K562 (cell line): ENCODE results near the gene FRAT2. TPM values are rescaled to one million over a fixed set of nuclear protein-coding genes. Genes with fewer than 3 reads are reported as not detected.
A peak's percentile ranks its signal among the peaks of the same experiment; 100 is the strongest.

ENCODE experiments used
- ATAC-seq: fragments of 200-7000 bp; cut with Tn5 transposase; 3 replicates; pipeline ENCODE4 v1.9.1; 2020; ENCODE audit warnings: moderate library complexity
- BruUV-seq: library from RNA; stranded (reverse); fragments of 400-500 nt; replicated peaks from 2 replicates; lab custom pipeline; 2021; lab: Mats Ljungman, UMichigan
- CTCF ChIA-PET: fragments of 300-600 bp; formaldehyde crosslinking; extraction: SDS; loops from one replicate; lab custom pipeline; 2021; ENCODE audit warnings: low intra/inter-chr PET ratio; lab: Yijun Ruan, JAX
- POLR2A ChIA-PET: fragments of 300-600, 350-650 bp; sonication (Branson Sonifier 250); formaldehyde crosslinking; extraction: SDS; loops from one replicate; lab custom pipeline; 2021; ENCODE audit warnings: antibody characterized with exemption, inconsistent platforms; lab: Yijun Ruan, JAX
- DNase-seq, 4 experiments: peaks; one replicate each; pipeline versions ENCODE4 v3.0.0 to v3.0.0-alpha.2; 2011 to 2018; ENCODE audit warnings: low spot score in 3 of 4, mixed read lengths in 3 of 4; ENCODE audit errors: extremely low read depth in 1 of 4
- FAIRE-seq: peaks from 2 replicates; lab custom pipeline; 2011; peaks lifted over from hg19 to GRCh38; lab: Jason Lieb, UNC
- H2AFZ ChIP-seq: 2 replicates; pipeline ENCODE4 v1.6.0; 2011; ENCODE audit warnings: low read depth, low read length, control low read depth, inconsistent platforms
- H3K27ac ChIP-seq: fragments of 200-600 bp; 3 replicates; pipeline ENCODE4 v1.8.0; 2011; ENCODE audit warnings: low read depth, mild to moderate bottlenecking, control low read depth, inconsistent platforms, low read length, moderate library complexity, mixed read lengths; ENCODE audit errors: extremely low read depth
- H3K27me3 ChIP-seq, 2 experiments: fragments of 300-600 bp in 1 of 2; 2 replicates in 1 of 2; 3 replicates in 1 of 2; pipeline versions ENCODE4 v1.6.0 to v1.8.0; 2011; ENCODE audit warnings: inconsistent platforms in 2 of 2, low read length in 2 of 2, mild to moderate bottlenecking in 1 of 2, mixed read lengths in 1 of 2, moderate library complexity in 1 of 2; ENCODE audit not compliant: control insufficient read depth in 2 of 2, insufficient read depth in 2 of 2
- H3K36me3 ChIP-seq: fragments of 300-600 bp; 3 replicates; pipeline ENCODE4 v1.8.0; 2011; ENCODE audit warnings: mild to moderate bottlenecking, low read length, inconsistent platforms; ENCODE audit not compliant: control insufficient read depth, insufficient read depth
- H3K4me1 ChIP-seq, 2 experiments: fragments of 200-600 bp in 1 of 2; replicated peaks in 1 of 2; 2 replicates in 1 of 2; 3 replicates in 1 of 2; pipeline versions ENCODE4 v1.5.1 to v1.8.0; 2011; ENCODE audit warnings: inconsistent platforms in 2 of 2, low read length in 2 of 2, mild to moderate bottlenecking in 1 of 2, mixed read lengths in 1 of 2, moderate library complexity in 1 of 2; ENCODE audit not compliant: control insufficient read depth in 2 of 2, insufficient read depth in 2 of 2
- H3K4me2 ChIP-seq: 2 replicates; pipeline ENCODE4 v1.6.1; 2011; ENCODE audit warnings: low read length, control low read depth, inconsistent platforms, mixed read lengths; ENCODE audit not compliant: insufficient read depth
- H3K4me3 ChIP-seq: fragments of 200-600 bp; sonication (generic), shearing (Covaris generic); 2 replicates; pipeline ENCODE4 v1.5.1; 2016; ENCODE audit warnings: control low read depth, inconsistent platforms
- H3K79me2 ChIP-seq: fragments of 200-600 bp; 3 replicates; pipeline ENCODE4 v1.8.0; 2011; ENCODE audit warnings: low read length, inconsistent platforms; ENCODE audit not compliant: control insufficient read depth, insufficient read depth
- H3K9ac ChIP-seq, 2 experiments: 2 replicates each; pipeline versions ENCODE4 v1.6.0 to v1.6.1; 2011; ENCODE audit warnings: low read depth in 2 of 2, low read length in 2 of 2, control low read depth in 1 of 2, inconsistent platforms in 1 of 2, mild to moderate bottlenecking in 1 of 2, mixed read lengths in 1 of 2; ENCODE audit not compliant: insufficient read depth in 1 of 2
- H3K9me1 ChIP-seq: one replicate; pipeline ENCODE4 v1.6.0; 2011; ENCODE audit warnings: inconsistent platforms, mild to moderate bottlenecking, low read length, moderate library complexity; ENCODE audit not compliant: control insufficient read depth, insufficient read depth
- H3K9me3 ChIP-seq: replicated peaks from 2 replicates; pipeline ENCODE4 v1.5.1; 2011; ENCODE audit warnings: low read depth, low read length, inconsistent platforms; ENCODE audit not compliant: control insufficient read depth, insufficient read depth
- H4K20me1 ChIP-seq: replicated peaks from 2 replicates; pipeline ENCODE4 v1.6.1; 2011; ENCODE audit warnings: low read length, inconsistent platforms, mixed read lengths; ENCODE audit not compliant: control insufficient read depth, insufficient read depth
- AFF1 ChIP-seq, 2 experiments: fragments of 450-650 bp; IDR thresholded peaks; 2 replicates each; pipeline ENCODE4 v1.6.1; 2018; ENCODE audit warnings: mild to moderate bottlenecking in 2 of 2, low read depth in 1 of 2; ENCODE audit not compliant: partially characterized antibody in 2 of 2
- ATF3 ChIP-seq, 2 experiments: fragments of 450-650 bp in 1 of 2; sonication (generic) in 1 of 2; formaldehyde crosslinking in 1 of 2; IDR thresholded peaks in 1 of 2; conservative IDR thresholded peaks in 1 of 2; 2 replicates each; pipeline versions ENCODE4 v1.6.1 to v1.8.1; 2016 to 2023; ENCODE audit warnings: mild to moderate bottlenecking in 2 of 2, moderate library complexity in 2 of 2, inconsistent platforms in 1 of 2, missing genetic modification reagents in 1 of 2
- C11orf30 ChIP-seq: fragments of 450-650 bp; IDR thresholded peaks from 2 replicates; pipeline ENCODE4 v1.6.1; 2016; ENCODE audit warnings: low read depth, mild to moderate bottlenecking
- FOXA3 ChIP-seq, 2 experiments: fragments of 450-650 bp in 1 of 2; sonication (generic) in 1 of 2; formaldehyde crosslinking; IDR thresholded peaks in 1 of 2; conservative IDR thresholded peaks in 1 of 2; 2 replicates each; pipeline versions ENCODE4 v1.4.0 to v1.8.0; 2020 to 2022; ENCODE audit warnings: mild to moderate bottlenecking in 2 of 2, missing genetic modification reagents in 1 of 2
- KAT2B ChIP-seq: IDR thresholded peaks from one replicate; pipeline ENCODE4 v1.6.1; 2012; ENCODE audit warnings: low read depth, mild to moderate bottlenecking, control low read depth, inconsistent platforms, low read length, moderate library complexity
- KDM1A ChIP-seq, 2 experiments: fragments of 450-650 bp; IDR thresholded peaks; 2 replicates each; pipeline ENCODE4 v1.6.1; 2016; ENCODE audit warnings: mild to moderate bottlenecking in 2 of 2
- MAFF ChIP-seq: IDR thresholded peaks from 2 replicates; pipeline ENCODE4 v1.6.1; 2012; ENCODE audit warnings: low read length, improper control_type of control experiment
- MAFG ChIP-seq: fragments of 450-650 bp; conservative IDR thresholded peaks from 2 replicates; pipeline ENCODE4 v1.6.1; 2016; ENCODE audit warnings: missing genetic modification characterization, missing compliant biosample characterization
- MEIS2 ChIP-seq: fragments of 450-650 bp; IDR thresholded peaks from 2 replicates; pipeline ENCODE4 v1.6.1; 2014; ENCODE audit warnings: mild to moderate bottlenecking; ENCODE audit not compliant: partially characterized antibody
- NFE2 ChIP-seq: IDR thresholded peaks from 2 replicates; pipeline ENCODE4 v1.6.1; 2014; ENCODE audit warnings: antibody characterized with exemption, low read depth
- NFE2L1 ChIP-seq: fragments of 450-650 bp; IDR thresholded peaks from 2 replicates; pipeline ENCODE4 v1.6.1; 2016; ENCODE audit warnings: missing genetic modification characterization, low read depth, mild to moderate bottlenecking, missing compliant biosample characterization, moderate library complexity, borderline replicate concordance
- NR2C2 ChIP-seq, 2 experiments: fragments of 200-800 bp in 1 of 2; sonication (Bioruptor generic) in 1 of 2; sonication (generic) in 1 of 2; formaldehyde crosslinking in 1 of 2; IDR thresholded peaks; 2 replicates each; pipeline versions ENCODE4 v1.6.1 to v1.8.0; 2016 to 2022; ENCODE audit warnings: mild to moderate bottlenecking in 1 of 2, missing compliant biosample characterization in 1 of 2, missing genetic modification characterization in 1 of 2, missing genetic modification reagents in 1 of 2
- SIX5 ChIP-seq, 2 experiments: IDR thresholded peaks; 2 replicates each; pipeline ENCODE4 v1.6.1; 2011; ENCODE audit warnings: low read length in 2 of 2, borderline replicate concordance in 1 of 2, low read depth in 1 of 2, mild to moderate bottlenecking in 1 of 2, moderate library complexity in 1 of 2; ENCODE audit not compliant: insufficient read depth in 1 of 2
- ZNF143 ChIP-seq: sonication (generic); formaldehyde crosslinking; IDR thresholded peaks from 2 replicates; pipeline ENCODE4 v1.9.0; 2022; ENCODE audit warnings: mild to moderate bottlenecking, missing genetic modification reagents
- ZNF316 ChIP-seq: fragments of 450-650 bp; IDR thresholded peaks from 2 replicates; pipeline ENCODE4 v1.6.1; 2016
- WGBS: fragments of 100-300 bp; shearing (Covaris generic); methylation state at CpG from one replicate; pipeline ENCODE4 v1.1.6; 2016; ENCODE audit warnings: low coverage, mixed read lengths; ENCODE audit not compliant: insufficient coverage; ENCODE audit errors: missing lambda C conversion rate; 5-methylcytosine and 5-hydroxymethylcytosine counted together
- in situ Hi-C: fragments of 300-500 bp; cut with MboI; formaldehyde crosslinking; loops from 4 replicates; pipeline ENCODE4 v1.15.0; 2018; ENCODE audit warnings: inconsistent platforms, mixed read lengths
- intact Hi-C: fragments of 100-400 bp; cut with micrococcal nuclease; formaldehyde crosslinking; loops from 2 replicates; pipeline ENCODE4 v1.14.2; 2022
- polyA plus RNA-seq, 8 experiments: library from polyadenylated mRNA; depleted of rRNA in 4 of 8; stranded (reverse) in 5 of 8; unstranded in 3 of 8; fragments of >200 nt; fragmentation: Nextera tagmentation in 2 of 8; fragmentation: Illumina TruSeq in 1 of 8; extraction: Ambion mirVana in 2 of 8; extraction: Trizol in 1 of 8; gene quantifications; 2 replicates each; pipeline versions ENCODE4 v1.2.1 to v1.2.3, GENCODE V29; 2011 to 2014; ENCODE audit warnings: inconsistent platforms in 1 of 8, missing spikeins in 1 of 8
- total RNA-seq, 7 experiments: library from RNA; depleted of rRNA in 6 of 7; stranded (reverse); fragments of >200 nt in 6 of 7; fragmentation: Illumina TruSeq in 2 of 7; extraction: Trizol in 2 of 7; gene quantifications; 2 replicates each; pipeline versions ENCODE4 v1.2.1 to v1.2.3, GENCODE V29; 2011 to 2021; ENCODE audit warnings: low replicate concordance in 1 of 7

The FRAT2 gene
- total and polyA plus RNA-seq, 9 of the 15 experiments (the other 6 are each of a cell fraction or from before 2014, with no cell fraction given) = 4.3 to 31.7 (median 19.5) TPM

- no peak for FAIRE-seq
These were observed 41.7 kb downstream of the FRAT2 start for GRCh38 chr10:97292862-97293198.

More at GRCh38 chr10:97292862-97293198, 41.7 kb downstream of the FRAT2 start:
- POLR2A ChIA-PET = interaction anchor here (1.9 kb wide), 1 partner anchor 20 kb away, joined by 5 read pairs; no protein-coding TSS in a partner anchor
- Histone ChIP-seq H2AFZ (peak overlapping the region; percentile 85), H3K27me3 (no peaks in the 10 kb centered on the region), H4K20me1 (no peaks in the 10 kb centered on the region), H3K9ac (no peak overlapping the region), H3K4me2 (no peak overlapping the region; the same call in 1 of the 2 replicates), H3K4me1 (peaks cover 14 to 21% of the 10 kb centered on the region in 2 experiments; a peak in 4 of 5 replicates), H3K79me2 (peaks cover 37% of the 10 kb centered on the region), H3K9me3 (no peaks in the 10 kb centered on the region), H3K4me3 (no peak overlapping the region), H3K36me3 (no peaks in the 10 kb centered on the region), H3K27ac (no peak overlapping the region; the same call in 2 of the 3 replicates), H3K9me1 (no peaks in the 10 kb centered on the region)
- DNase-seq = no peak
- intact Hi-C loops = loop anchor here (5.0 kb wide), 1 partner anchor 39 kb away; the partner anchor contains the start of gene FRAT2
- CTCF ChIA-PET = no interaction called here
- no peak for TF ChIP-seq FOXA3 (CRISPR knock-in tag; conservative IDR thresholded peaks at IDR 0.05 in 1 of 2, IDR thresholded peaks at IDR 0.05 in 1 of 2)
- no peak for TF ChIP-seq NR2C2 (CRISPR knock-in tag; IDR thresholded peaks at IDR 0.05)
- TF ChIP-seq NR2C2 (tag; IDR thresholded peaks at IDR 0.05) = peak; percentile 9; the same call in 1 of the 2 replicates
- TF ChIP-seq AFF1 (IDR thresholded peaks at IDR 0.05; ENCODE audit: low read depth in 1 of 2, partially characterized antibody in 2 of 2) = peak in 1 of 2 experiments; percentile 85
- TF ChIP-seq NFE2 = peak; percentile 44
- TF ChIP-seq NFE2L1 (tag) = peak; percentile 61; the same call in 1 of the 2 replicates
- TF ChIP-seq ZNF143 (CRISPR knock-in tag) = no peak
- TF ChIP-seq KAT2B = no peak
- TF ChIP-seq ZNF316 = peak; percentile 80
- TF ChIP-seq MAFF = peak; percentile 52; the same call in 1 of the 2 replicates
- TF ChIP-seq SIX5 (IDR thresholded peaks at IDR 0.05; ENCODE audit: borderline replicate concordance in 1 of 2, insufficient read depth in 1 of 2, low read depth in 1 of 2, low read length in 2 of 2) = peak in 1 of 2 experiments; percentile 57; a peak in 2 of 4 replicates
- TF ChIP-seq ATF3 (IDR thresholded peaks at IDR 0.05) = peak; percentile 20; the same call in 1 of the 2 replicates
- no peak for TF ChIP-seq ATF3 (CRISPR knock-in tag; conservative IDR thresholded peaks at IDR 0.05)
- TF ChIP-seq MAFG (tag) = peak; percentile 74
- TF ChIP-seq MEIS2 = peak; percentile 1
- peak; percentile 28; the same call in 1 of the 2 replicates for TF ChIP-seq C11orf30
- no peak for TF ChIP-seq KDM1A (IDR thresholded peaks at IDR 0.05)
- in situ Hi-C loops = no loop called here
- no peak for ATAC-seq
- 20% methylated on average over 3 of the region's 3 CpGs for WGBS
- no TSS peak for BruUV-seq
